ENCODE results near the gene RBM7. TPM values are rescaled to one million over a fixed set of nuclear protein-coding genes. Genes with fewer than 3 reads are reported as not detected.

RBM7 gene
- total RNA-seq, 1 experiment from 2014 or later: 26.4 TPM

DNA sequence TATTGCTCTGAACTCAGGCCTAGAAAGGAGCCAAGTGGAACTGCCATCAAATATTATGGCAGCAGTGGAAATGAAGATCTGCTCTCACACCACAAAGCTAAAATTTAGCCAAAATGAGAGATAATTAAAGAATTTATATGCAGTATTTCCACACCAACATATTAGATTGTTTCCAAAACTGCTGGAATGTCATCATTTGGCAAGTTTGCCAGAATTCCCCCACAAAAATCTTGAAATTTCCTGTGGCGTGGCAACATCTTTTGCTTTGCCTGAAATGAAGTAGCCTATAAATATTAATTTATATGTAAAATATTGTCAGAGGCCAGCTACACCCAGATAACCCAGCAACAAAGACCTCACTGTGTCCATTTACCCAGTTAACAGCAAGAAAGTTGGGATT, 13.9 kb upstream of the RBM7 start:
- H3K4me3 Mint-ChIP-seq (ENCODE audit: low read depth, unreplicated experiment): no peak overlapping the region
- DNase-seq: no peak
- H3K4me1 Mint-ChIP-seq (ENCODE audit: low read depth, unreplicated experiment): no peaks in the 10 kb centered on the region
- TF ChIP-seq CTCF (IDR thresholded peaks at IDR 0.05; ENCODE audit: unreplicated experiment): no peak
- H3K27ac Mint-ChIP-seq (ENCODE audit: unreplicated experiment): no peak overlapping the region
- intact Hi-C loops (cut with micrococcal nuclease; ENCODE audit: unreplicated experiment): no loop called here
- no peaks in the 10 kb centered on the region for H3K27me3 Mint-ChIP-seq (ENCODE audit: unreplicated experiment)
- H3K36me3 Mint-ChIP-seq (ENCODE audit: insufficient read depth, unreplicated experiment): no peaks in the 10 kb centered on the region
- H3K9me3 Mint-ChIP-seq (ENCODE audit: low read depth, unreplicated experiment): no peaks in the 10 kb centered on the region
- no TSS peak for BruUV-seq (replicated peaks)
- CTCF ChIA-PET: interaction anchor here (1.1 kb wide), 1 partner anchor 9 kb away, joined by 3 read pairs; no protein-coding TSS in a partner anchor

GRCh38 chr11:114392735-114393667, 7.5 kb upstream of the RBM7 start:
- Mint-ChIP-seq H3K4me3 (ENCODE audit: low read depth, unreplicated experiment) (no peak overlapping the region), H3K4me1 (ENCODE audit: low read depth, unreplicated experiment) (peaks cover 11% of the 10 kb centered on the region), H3K9me3 (ENCODE audit: low read depth, unreplicated experiment) (no peaks in the 10 kb centered on the region), H3K27me3 (ENCODE audit: unreplicated experiment) (no peaks in the 10 kb centered on the region), H3K36me3 (ENCODE audit: insufficient read depth, unreplicated experiment) (no peaks in the 10 kb centered on the region), H3K27ac (ENCODE audit: unreplicated experiment) (no peak overlapping the region)
- DNase-seq: no peak
- CTCF ChIA-PET: interaction anchor here (0.6 kb wide), 1 partner anchor 98 kb away, joined by 4 read pairs; no protein-coding TSS in a partner anchor
- intact Hi-C loops (cut with micrococcal nuclease; ENCODE audit: unreplicated experiment): no loop called here
- TF ChIP-seq CTCF (IDR thresholded peaks at IDR 0.05; ENCODE audit: unreplicated experiment): no peak
- BruUV-seq (replicated peaks): no TSS peak

GRCh38 chr11:114395736-114396135, 4.7 kb upstream of the RBM7 start:
- BruUV-seq (replicated peaks): no TSS peak
- H3K27ac Mint-ChIP-seq (ENCODE audit: unreplicated experiment): no peak overlapping the region

GRCh38 chr11:114396916-114397315, 3.5 kb upstream of the RBM7 start:
- Mint-ChIP-seq H3K27ac (ENCODE audit: unreplicated experiment) (no peak overlapping the region), H3K27me3 (ENCODE audit: unreplicated experiment) (no peaks in the 10 kb centered on the region), H3K9me3 (ENCODE audit: low read depth, unreplicated experiment) (no peaks in the 10 kb centered on the region), H3K36me3 (ENCODE audit: insufficient read depth, unreplicated experiment) (peaks cover 22% of the 10 kb centered on the region), H3K4me1 (ENCODE audit: low read depth, unreplicated experiment) (peaks cover 20% of the 10 kb centered on the region), H3K4me3 (ENCODE audit: low read depth, unreplicated experiment) (no peak overlapping the region)
- no peak for DNase-seq
- CTCF ChIA-PET: no interaction called here
- TF ChIP-seq CTCF (IDR thresholded peaks at IDR 0.05; ENCODE audit: unreplicated experiment): no peak
- intact Hi-C loops (cut with micrococcal nuclease; ENCODE audit: unreplicated experiment): loop anchor here (5.0 kb wide), 1 partner anchor 115 kb away; no protein-coding TSS in a partner anchor
- BruUV-seq (replicated peaks): no TSS peak

More at GRCh38 chr11:114395736-114396135, 4.7 kb upstream of the RBM7 start:
- no peak for TF ChIP-seq CTCF (IDR thresholded peaks at IDR 0.05; ENCODE audit: unreplicated experiment)
- no peaks in the 10 kb centered on the region for H3K9me3 Mint-ChIP-seq (ENCODE audit: low read depth, unreplicated experiment)
- H3K4me3 Mint-ChIP-seq (ENCODE audit: low read depth, unreplicated experiment): no peak overlapping the region
- CTCF ChIA-PET: interaction anchor here (1.0 kb wide), 1 partner anchor 9 kb away, joined by 3 read pairs; no protein-coding TSS in a partner anchor
- H3K27me3 Mint-ChIP-seq (ENCODE audit: unreplicated experiment): no peaks in the 10 kb centered on the region
- H3K4me1 Mint-ChIP-seq (ENCODE audit: low read depth, unreplicated experiment): peaks cover 20% of the 10 kb centered on the region
- DNase-seq: peak; percentile 7
- intact Hi-C loops (cut with micrococcal nuclease; ENCODE audit: unreplicated experiment): loop anchor here (5.0 kb wide), 1 partner anchor 113 kb away; no protein-coding TSS in a partner anchor
- peaks cover 13% of the 10 kb centered on the region for H3K36me3 Mint-ChIP-seq (ENCODE audit: insufficient read depth, unreplicated experiment)

Measured in Calu3 (cell line).